HUDEP-2 (cell line): ENCODE measurements around the gene NPTX2.
"Not testable (repeated sequence)": the region's sequence is repeated elsewhere in the genome, so short reads cannot be mapped to it uniquely, and the experiment has no call there.

Experiments
- DNase-seq, 76 experiments: peaks; one replicate each; lab custom pipeline; 2025; ENCODE audit not compliant: unreplicated experiment in 76 of 76; lab: John Stamatoyannopoulos, UW

NPTX2 gene, protein sequence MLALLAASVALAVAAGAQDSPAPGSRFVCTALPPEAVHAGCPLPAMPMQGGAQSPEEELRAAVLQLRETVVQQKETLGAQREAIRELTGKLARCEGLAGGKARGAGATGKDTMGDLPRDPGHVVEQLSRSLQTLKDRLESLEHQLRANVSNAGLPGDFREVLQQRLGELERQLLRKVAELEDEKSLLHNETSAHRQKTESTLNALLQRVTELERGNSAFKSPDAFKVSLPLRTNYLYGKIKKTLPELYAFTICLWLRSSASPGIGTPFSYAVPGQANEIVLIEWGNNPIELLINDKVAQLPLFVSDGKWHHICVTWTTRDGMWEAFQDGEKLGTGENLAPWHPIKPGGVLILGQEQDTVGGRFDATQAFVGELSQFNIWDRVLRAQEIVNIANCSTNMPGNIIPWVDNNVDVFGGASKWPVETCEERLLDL

DNA sequence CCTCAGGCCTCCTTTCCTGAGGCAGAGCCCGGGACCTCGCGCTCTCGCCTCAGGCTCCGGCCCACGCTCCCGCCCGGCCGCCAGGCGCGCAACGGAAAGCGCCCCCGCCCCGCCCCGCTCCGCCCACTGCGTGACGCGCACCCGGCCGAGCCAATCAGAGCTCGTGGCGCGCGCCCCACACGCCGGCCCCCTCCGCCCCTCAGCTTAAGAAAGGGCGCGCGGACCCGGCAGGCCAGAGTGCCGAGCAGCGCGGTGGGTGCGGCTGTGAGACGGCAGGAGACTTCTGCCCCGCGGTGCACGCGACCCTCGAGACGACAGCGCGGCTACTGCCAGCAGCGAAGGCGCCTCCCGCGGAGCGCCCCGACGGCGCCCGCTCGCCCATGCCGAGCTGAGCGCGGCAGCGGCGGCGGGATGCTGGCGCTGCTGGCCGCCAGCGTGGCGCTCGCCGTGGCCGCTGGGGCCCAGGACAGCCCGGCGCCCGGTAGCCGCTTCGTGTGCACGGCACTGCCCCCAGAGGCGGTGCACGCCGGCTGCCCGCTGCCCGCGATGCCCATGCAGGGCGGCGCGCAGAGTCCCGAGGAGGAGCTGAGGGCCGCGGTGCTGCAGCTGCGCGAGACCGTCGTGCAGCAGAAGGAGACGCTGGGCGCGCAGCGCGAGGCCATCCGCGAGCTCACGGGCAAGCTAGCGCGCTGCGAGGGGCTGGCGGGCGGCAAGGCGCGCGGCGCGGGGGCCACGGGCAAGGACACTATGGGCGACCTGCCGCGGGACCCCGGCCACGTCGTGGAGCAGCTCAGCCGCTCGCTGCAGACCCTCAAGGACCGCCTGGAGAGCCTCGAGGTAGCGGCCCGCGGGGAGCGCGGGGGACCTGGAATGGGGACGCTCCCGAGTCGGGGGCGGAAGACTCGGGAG, at the start of gene NPTX2:
Gene NPTX2, plus strand, starts transcription at position 235 of the 909 bp plus-strand sequence. Its CDS starts 177 bp downstream, at position 412.
- peak in 49 of 76 experiments; percentile 4 to 74 (median 45) for DNase-seq

DNA sequence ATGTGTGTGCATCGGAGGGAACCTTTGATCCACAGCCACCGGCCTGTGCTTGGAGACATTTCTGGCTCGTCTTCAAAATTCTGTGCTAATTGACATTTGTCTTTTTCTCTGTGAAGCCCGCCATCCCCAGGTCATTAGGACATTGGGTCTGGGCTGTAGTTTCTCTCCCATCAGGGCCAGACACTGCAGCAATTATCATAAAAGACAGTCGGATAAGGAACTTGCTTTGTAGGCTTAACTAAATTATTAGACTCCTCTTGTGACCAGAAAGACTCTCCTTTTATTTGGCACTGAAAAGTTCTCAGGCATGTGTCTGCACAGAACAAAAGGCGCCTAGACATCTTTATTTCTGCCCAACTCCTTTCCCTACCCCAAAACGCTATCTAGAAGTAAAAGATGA, 49.1 kb upstream of the NPTX2 start:
- no peak for DNase-seq

DNA sequence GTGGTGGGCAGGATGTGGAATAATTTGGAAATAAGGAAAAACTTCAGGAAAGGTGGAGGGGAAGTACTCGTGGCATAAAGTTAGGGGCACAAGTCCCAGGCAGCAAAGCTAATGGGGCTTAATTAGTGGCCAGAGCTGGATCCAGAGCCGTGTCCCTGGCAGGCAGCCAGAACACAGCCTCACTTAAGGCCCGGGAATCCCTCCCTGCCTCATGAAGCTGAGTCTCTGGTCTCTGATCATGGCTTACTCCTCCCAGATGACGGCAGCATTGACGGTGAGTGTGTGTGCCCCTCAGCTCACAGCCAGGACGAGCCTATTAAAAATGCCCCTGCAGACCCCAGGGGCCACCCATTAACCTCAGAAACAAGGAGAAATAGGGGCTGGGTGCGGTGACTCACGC, 48.2 kb upstream of the NPTX2 start:
- no peak for DNase-seq

DNA sequence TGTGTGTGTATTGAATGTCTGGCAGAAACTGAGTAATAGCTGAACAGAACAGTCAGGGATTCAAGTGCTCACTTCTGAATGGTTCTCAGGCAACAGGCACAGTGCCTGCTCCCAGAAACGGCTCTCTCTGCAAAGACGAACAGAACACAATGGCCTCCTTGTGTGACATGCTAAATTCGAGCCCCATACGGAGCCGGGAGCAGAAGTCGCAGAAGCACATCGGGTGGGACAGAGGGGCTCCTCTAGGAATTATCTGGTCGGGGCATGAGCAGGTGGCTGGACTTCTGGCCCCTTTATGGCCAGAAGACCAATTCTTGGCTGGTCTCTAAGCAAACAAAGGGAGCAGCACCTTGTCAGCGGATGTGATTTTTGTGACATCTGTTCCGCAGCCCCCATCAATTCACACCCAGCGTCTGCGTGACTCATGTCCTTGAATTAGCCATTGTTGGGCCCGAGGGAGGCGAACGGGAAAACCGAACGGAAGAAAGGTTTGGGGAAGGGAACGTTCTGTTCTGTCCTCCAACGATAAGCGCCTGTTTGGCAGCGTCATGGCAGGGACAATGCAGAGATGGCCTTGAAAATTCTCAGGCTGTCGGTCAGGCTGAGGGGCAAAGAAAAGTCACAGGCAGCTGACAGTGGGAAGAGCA, 47.3 kb upstream of the NPTX2 start:
- DNase-seq: no peak

DNA sequence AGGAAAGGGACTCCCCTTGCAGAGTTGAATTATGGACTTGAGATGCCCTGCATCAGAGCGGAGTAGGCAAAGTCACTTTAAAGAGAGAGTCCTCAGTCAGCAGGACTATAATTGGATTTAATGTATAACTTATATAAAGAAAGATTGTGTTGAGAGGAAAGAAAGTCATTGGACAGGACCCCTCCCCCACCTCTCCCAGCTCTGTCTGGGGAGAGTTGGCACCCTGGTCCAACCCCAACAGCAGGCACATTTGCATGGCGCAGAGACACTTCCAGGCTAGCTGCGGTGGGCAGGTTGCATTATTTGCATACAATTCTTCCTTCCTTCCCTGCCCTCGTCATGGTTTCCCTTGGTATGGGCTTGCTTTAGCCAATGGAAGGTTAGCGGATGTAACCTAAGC, 46.1 kb upstream of the NPTX2 start:
- no peak for DNase-seq

DNA sequence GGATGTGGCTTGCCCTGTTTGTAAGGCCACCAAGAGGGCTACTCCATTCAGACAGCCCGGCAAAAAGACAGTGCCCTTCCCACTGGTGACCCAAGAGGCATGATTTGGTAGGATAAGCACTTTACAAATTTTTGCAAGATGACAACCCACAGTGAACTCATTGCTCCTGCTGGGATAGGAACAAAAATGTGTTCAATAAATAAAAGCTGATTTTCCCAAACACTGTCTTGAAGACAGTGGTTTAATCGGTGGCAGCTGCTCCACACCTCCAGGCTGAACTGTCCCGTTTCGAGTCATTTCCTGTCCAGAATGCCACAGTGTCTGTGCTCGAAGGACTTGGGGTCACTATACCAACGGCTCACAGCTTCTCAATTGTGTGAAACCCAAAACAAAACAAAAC, 45.1 kb upstream of the NPTX2 start:
- no peak for DNase-seq

DNA sequence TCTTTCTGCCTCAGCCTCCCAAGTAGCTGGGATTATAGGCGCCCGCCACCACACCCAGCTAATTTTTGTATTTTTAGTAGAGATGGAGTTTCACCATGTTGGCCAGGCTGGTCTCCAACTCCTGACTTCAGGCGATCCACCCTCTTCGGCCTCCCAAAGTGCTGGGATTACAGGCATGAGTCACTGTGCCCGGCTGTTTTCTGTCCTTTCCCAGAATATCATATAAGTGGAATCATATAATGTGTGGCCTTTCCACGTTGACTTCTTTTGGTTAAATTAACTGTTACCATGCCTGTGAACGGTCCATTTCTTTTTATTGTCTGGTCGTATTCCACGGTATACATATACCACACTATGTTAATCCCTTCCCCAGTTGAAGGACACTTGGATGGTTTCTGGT, 44.4 kb upstream of the NPTX2 start:
- DNase-seq: not testable (repeated sequence)

DNA sequence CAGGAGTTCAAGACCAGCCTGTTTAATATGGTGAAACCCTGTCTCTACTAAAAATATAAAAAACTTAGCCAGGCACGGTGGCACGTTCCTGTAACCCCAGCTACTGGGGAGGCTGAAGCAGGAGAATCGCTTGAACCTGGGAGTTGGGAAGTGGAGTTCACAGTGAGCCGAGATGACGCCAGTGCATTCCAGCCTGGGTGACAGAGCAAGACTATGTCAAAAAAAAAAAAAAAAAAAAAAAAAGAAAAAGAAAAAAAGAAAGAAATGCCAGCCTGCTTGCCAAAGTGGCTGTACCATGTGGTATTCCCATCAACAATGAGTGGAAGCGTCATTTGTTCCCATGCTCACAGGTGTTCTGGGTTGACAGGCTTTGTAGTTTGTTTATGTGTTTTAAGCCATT, 43.3 kb upstream of the NPTX2 start:
- no peak for DNase-seq

DNA sequence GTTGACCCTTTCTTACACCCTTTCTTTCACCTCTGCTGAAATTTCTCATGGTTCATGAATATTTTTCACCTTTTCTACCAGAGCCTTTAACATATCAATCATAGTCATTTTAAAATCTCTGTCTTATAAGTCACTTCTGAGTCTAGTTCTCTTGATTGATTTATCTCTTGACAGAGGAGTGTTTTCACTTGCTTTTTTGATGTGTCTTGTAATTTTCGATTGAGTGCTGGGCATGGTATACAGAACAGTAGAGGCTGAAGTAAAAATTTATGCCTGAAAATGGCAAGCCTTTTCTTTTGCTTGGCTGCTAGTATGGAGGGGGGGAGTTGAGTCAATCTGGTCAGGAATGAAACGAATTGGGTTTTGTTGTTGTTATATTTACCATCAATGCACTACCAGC, 41.2 kb upstream of the NPTX2 start:
- DNase-seq: no peak

DNA sequence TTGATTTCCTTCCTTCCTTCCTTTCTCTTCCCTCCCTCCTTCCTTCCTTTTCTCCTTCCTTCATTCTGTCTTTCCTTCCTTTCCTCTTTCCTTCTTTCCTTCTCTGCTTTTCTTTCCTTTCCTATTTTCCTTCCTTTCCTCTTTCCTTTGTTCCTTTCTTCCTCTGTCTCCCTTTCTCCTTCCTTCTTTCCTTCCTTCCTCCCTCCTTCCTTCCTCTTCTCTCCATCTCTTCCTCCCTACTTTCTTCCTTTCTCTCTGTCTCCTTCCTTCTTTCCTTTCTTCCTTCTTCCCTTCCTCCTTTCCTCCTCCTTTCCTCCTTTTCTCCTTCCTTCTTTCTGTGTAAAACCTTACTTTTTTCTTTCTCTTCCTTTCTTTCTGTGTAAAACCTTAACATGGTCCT, 32.3 kb upstream of the NPTX2 start:
- DNase-seq: no peak

DNA sequence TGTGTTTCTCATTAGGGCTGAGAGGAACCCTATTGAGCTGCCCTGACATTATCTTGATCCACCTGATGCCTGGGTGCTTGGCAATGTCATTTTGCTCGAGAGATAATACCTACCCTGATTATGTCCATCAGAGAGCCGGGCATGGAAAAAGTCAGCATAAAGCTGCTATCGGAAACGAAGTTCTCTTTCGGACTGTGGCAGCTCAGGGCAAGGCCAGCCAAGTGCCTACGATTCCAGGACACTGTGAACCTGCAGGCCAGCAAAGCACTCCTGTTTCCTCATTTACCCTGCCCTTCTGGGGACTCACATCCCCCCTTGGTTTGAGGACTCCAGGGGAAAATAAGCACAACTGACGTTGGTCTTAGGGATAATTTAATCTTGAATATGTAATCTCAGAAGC, 25.2 kb upstream of the NPTX2 start:
- no peak for DNase-seq

DNA sequence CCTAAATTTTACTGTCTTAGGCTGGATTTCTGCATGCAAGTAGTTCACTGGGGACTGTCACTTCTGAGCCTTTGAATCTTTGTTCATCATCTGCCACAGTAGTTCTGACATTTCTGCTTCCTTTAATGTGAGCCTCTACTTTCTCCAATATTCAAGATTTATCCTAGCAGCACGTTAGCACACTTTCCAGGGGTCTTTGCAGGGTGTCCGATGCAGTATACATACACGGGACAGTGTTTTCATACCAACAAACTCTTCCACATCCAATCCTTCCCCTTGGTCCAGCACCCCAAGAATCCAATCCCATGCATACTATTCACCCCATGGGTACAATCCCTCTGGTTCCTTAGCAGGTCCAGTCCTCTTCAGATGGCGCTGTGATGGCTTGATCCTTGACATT, 22.7 kb upstream of the NPTX2 start:
- no peak for DNase-seq

DNA sequence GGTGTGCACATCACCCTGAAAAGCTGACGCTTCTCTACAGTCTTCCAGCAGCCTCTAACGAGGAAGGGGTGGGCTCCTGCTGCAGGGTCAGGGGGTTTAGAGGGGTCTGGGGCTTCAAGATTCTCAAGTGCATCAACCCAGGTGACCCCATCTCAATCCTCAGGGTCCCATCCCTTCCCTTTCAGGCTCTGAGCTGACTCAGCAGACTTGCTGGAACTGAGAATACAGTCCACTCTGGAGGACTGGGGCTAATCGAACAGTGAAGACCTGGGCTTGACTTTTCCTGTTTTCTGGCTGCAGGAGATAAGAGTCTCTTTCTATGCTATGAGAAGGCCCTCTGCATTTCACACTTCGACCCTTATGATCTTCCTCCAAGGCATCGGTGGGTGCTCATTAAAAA, 22.3 kb upstream of the NPTX2 start:
- DNase-seq: no peak

DNA sequence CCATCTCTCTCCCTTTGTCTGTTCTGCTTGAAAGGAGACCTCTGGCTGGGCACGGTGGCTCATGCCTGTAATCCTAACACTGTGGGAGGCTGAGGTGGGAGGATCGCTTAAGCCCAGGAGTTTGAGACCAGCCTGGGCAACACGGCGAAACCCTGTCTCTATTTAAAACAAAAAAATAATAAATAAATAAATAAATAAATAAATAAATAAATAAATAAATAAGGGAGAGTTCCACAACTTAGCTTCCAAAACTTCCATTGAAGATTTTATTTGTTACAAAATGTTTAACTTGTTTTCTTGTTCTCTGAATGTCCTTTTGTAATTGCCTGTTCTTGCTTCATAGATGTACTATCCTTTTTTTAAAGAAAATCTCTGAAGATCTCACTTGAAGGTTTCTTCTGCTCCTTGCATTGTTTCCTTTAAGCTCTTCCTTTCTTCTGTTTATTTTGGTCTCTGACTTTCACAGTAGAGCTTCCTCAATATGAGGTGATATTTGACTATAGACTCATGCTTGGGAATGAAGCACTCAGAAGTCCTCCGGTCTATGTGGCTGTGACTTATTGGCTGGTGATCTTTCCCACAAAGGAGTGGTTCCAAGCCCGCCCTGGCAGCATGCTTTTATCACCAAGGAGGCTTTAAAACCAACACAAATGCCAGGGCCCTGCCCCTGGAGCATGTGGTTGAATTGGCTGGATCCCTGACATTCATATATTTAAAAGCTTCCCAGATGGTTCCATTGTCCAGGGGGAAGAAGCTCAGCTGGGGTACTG, 18.1 kb upstream of the NPTX2 start:
- DNase-seq: no peak

DNA sequence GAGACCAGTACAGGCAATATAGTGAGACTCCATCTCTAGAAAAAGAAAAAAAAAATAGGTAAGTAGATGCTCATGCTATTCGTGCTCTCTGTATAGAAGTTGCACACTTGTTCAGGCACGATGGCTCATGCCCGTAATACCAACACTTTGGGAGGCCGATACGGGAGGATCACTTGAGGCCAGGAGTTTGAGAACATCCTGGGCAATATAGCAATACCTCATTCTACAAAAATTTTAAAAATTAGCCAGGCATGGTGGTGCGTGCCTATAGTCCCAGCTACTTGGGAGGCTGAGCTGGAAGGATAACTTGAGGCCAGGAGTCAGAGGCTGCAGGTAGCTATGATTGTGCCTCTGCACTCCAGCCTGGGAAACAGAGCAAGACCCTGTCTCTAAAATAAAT, 17.2 kb upstream of the NPTX2 start:
- no peak for DNase-seq

DNA sequence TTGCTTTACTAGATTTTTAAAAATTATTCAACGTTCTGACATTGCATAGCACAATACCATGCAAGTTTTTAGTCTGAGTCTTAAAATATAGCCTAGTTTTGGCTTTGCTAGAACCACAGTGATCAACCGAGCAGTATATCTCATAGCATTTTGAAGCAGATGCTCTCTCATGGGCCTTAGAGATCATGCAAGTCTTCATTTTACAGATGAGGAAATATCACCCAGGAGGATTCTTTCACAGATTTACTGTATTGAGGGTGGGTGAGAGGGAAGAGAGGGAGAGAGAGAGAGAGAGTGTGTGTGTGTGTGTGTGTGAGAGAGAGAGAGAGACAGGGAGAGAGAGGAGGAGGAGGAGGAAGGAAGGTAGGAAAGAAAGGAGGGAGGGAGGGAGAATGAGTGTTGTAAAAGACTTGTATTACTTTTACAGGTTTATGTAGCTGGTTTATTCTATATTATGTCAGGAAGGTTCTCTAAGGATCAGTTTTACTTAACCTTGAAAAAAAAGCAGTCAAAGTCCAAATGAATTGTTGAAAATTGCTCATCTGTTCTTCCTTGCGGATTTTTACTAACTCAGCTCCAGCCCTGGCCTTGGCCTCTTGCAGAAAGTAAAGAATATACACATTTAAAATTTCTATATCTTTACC, 14.2 kb upstream of the NPTX2 start:
- no peak for DNase-seq

DNA sequence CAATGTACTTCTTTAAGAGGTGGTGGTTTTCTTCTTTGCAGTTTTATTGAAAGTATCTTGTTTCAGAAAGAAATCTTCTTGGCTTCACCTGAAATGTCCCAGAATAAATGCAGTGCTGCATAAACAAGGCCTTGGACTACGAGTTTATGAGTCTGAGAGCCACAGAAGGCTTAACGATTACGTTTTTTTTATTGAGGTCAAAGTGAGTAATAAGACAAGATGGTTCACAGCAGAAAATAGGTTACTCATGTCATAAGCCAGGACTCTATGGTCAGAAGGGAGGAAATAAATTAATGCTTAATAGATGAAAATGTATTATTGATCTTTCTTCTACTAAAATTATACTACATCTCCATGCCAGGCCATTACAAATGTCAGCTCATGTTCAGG, 13.7 kb upstream of the NPTX2 start:
- no peak for DNase-seq

DNA sequence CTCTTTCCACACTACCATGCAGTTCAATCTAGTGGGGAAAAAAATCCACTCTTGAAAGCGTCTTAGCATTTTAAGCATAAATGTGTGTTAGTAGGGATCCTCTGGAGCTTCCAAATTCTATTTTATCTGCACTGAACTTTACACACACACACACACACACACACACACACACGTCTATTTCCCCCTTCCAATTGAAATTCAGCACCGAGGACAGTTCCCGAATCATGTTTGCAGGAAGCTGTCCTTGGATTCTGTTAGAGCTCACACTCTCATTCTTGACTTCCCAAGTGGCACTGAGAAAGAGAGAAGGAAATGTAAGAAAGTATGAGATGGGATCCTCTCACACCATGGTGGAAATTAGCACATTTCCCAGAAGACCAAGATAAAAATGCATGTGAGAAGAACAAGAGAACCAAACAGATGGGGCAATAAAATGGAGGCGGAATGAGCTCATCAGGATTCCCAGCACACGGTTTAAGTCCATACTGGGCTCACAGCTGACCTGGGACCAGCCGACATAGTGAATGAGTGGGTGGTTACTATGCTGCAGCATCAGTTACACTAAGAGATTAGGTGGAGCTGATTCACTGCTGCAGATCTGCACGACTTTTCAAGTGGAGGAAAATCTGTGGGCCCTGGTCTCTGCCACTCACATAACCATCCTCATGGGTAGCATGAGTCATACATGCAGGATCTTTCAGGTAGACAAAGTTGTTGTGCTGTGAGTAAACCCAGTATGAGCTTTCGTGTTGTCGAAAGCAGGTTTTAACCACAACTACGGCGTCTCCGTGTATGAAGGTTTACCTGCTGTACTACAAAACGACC, 3.3 kb upstream of the NPTX2 start:
- peak in 17 of 76 experiments; percentile 1 to 31 (median 8) for DNase-seq

DNA sequence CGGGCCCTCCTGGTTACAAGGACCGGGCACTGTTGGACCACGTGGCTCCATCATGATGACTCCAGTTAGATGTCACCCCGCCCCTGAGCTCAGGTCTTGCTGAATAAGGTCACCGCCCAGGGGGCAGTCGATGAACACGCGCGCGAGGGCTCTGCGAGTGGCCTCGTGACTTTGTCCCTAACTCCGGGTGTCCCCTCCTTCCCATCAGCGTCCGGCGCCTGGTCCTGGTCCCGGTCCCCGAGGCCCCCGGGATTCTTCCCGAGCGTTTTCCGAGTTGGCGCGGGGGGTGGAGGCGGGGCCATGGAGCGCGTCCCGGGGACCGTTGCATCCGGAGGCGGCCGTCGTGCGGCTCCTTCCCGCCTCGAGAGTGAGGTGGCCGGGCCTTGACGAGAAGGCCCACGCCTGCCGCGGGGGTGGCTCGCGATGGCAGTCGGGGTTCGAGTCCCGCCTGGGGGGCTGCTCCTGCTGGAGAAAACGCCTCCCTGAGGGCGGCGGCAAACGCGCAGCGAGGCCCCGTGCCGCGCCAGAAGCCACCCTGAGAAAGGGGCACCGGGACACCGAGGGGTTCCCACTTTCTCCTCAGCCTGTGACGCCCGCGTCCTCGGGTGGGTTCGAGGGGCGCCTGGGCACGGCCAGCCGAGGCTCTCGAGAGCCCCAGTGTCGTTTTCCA, 569 bp upstream of the NPTX2 start:
- peak in 28 of 76 experiments; percentile 2 to 54 (median 26) for DNase-seq
